Activated gamma-delta T cell treated with anti-CD3 and anti-CD28 coated beads, Interleukin-2, amount 50 U/mL, for 16 hours (primary cell): Measurements from ENCODE around the gene RHPN2.

Source experiments
- DNase-seq: peaks from one replicate; pipeline ENCODE4 v3.0.0-alpha.2; 2020; ENCODE audit warnings: low read depth

The RHPN2 gene

GRCh38 chr19:33064792-33065550, at the start of gene RHPN2:
Gene RHPN2 (minus strand): TSS chr19:33064888. CDS start chr19:33064852, 36 bp downstream.
- no peak for DNase-seq

DNA sequence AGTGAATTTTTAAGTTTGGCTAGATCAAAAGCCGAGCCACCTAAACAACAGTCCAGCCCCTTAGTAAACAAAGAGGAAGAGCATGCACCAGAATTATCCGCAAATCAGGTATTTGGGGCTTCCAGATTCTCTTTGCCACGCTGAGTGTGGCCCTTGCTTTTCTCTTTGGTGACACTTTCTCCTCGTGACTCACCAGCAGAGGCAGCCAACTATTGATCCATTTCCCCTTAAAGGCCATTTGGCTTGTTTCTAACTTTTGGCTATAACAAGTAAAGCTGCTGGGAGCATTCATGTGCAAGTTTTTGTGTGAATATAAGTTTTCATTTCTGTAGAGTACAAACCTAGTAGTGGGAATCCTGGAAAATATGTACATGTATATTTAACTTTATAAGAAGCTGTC, 49.6 kb upstream of the RHPN2 start:
- DNase-seq, result no peak

- DNase-seq, result no peak
Observed at GRCh38 chr19:33111587-33111986, 46.9 kb upstream of the RHPN2 start.

DNA sequence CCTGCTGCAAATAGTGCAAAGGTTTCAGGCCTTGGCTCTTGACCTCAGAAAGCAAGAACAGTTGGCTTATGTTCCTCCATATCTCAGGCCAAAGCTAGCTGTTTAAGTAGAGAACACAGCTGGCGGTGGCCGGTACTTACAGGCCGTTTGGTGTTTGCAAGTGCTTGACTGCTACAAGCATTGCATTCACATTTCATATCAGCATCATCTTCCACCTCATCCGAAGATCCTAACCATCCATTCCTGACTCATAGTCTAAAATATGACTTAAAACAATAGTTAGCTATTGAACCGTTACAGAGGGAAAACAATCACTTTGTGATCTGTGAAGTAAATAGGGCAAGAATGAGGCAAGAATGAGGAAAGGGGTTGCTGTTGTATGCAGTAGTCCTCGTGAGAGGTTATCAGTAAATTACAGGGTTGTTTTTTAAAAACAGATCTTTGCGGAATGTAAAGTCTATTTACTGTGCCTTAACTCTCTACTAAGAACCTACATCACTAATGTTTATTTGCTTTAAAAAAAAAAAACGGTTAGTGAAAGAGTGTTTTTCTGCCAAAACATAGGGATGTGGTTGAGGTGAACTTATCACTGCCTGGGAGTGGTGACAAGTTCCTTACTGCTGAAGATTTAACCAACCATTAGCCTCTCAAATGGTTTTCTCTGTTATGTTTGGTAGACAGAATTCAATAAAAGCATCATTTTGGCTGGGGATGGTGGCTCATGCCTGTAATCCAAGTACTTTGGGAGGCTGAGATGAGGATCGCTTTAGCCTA, 45.6 kb upstream of the RHPN2 start:
- DNase-seq, result no peak

GRCh38 chr19:33108161-33108560, 43.5 kb upstream of the RHPN2 start:
- no peak for DNase-seq

DNA sequence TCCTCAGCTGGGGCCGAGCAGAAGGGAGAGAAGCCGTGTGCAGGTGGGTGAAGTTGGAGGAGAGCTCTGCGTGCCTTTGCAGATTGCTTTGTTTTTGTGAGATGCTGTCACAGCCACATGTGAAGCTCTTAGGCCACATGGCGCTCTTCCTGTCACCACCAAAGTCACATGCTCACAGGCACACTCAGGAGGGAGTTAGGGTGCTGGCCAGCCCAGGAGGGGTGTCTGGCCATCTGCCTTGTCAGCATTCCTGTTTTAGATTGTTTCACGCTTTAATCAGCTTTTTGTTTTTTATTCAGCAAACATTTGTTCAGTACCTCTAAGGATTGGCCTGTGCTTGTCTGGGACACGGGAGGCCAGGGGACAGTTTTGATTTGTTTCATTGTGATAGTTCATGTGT, 38.2 kb upstream of the RHPN2 start:
- no peak for DNase-seq

DNA sequence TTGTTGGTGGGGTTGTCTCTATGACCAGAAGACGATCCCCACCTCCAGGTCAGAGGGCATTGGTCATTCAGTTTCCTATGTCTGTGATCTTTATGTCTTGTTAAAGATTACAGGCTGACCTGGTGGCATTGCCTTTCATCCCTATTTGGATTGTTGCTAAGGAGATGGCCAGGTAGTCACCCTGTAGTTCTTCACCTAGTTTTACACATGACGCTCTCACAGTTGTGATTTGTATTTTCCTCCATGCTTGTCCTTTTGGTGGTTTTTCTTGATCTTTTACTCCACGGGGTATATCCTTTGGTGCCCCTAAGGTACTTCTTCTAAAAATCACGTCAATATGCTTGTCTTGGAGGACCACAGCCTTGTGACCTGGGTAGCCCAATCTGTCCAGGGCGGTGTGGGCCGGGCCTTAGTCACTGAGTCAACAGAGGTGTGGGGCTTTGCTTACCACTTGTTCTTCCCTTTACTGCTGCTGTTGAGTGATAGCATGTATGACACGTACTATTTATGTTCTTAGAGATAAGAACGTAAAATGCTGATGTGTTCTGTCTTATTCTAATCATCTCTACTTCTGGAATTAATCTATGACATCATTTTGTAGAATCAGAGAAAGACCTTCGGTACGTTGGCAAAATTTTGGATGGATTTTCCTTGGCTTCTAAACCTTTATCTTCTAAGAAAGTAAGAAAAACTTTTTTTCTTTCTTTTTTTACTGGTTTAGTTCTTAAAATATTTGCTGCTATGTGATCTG, 36.4 kb upstream of the RHPN2 start:
- DNase-seq, result no peak

- no peak for DNase-seq
Observed at GRCh38 chr19:33098055-33098534, 33.4 kb upstream of the RHPN2 start.

GRCh38 chr19:33096005-33096404, 31.3 kb upstream of the RHPN2 start:
- no peak for DNase-seq

DNA sequence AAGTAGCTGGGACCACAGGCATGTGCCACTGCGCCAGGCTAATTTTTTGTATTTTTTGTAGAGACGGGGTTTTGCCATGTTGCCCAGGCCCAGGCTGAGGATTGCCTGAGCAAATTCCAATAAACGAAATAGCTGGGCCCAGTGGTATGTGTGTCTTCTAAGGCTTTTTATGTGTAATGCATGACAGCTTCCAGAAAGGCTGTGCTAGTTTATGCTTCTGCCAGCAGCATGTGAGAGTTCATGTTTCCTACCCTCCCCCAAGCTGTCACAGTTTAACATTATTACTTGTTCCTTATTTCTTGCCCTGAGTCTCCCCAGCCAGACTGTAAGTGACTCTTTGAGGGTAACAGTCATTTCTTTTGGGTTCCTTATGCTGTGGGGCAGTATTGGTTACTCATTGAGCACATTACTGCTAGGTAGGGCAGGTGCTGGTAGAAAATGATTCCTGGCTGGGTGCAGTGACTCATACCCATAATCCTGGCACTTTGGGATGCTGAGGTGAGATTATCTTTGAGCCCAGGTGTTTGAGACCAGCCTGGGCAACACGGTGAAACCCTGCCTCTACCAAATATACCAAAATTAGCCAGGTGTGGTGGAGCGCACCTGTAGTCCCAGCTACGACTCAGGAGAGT, 29.9 kb upstream of the RHPN2 start:
- no peak for DNase-seq

- no peak for DNase-seq
Observed at GRCh38 chr19:33093420-33094210, 28.9 kb upstream of the RHPN2 start.

GRCh38 chr19:33090179-33090578, 25.5 kb upstream of the RHPN2 start:
- DNase-seq, result no peak

DNA sequence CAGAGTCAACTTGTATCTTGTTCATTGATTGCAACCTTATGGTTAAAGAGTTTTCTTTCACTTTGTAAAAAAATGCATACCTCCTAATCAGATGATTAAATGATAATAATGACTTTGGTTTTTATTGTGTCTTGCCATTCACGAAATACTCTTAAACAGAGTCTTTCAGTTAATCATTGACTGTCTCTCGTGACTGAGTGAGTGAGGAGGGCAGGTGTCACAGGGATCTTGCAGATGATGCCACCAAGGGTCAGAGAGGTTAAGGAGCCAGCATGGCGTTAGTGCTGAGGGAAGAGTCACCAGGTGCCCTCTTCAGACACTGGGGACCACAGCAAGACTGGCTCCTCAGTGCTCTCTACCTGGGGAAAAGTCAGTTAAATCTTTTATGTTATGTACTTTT, 24.3 kb upstream of the RHPN2 start:
- DNase-seq, result no peak

GRCh38 chr19:33086955-33087354, 22.3 kb upstream of the RHPN2 start:
- DNase-seq, result no peak

- DNase-seq, result no peak
Observed at GRCh38 chr19:33085570-33086128, 21.0 kb upstream of the RHPN2 start.

- DNase-seq, result peak; percentile 79
Observed at GRCh38 chr19:33080761-33081681, 16.3 kb upstream of the RHPN2 start, which contains the start of gene GPATCH1. Gene GPATCH1 (plus strand): TSS chr19:33081181. CDS start chr19:33081194, 13 bp downstream.

DNA sequence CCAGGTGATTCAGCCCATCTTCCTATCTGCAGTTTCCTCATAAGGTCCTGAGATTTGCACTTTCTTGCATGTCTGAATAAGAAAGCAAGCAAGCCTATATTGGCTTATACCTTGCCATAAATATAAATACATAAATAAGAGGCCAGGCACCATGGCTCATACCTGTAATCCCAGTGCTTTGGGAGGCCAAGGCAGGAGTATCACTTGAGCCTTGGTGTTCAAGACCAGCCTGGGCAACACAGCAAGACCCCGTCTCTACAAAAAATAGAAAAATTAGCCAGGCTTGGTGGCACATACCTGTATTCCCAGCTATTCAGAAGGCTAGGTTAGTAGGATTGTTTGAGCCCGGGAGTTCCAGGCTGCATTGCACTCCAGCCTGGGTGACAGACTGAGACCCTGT, 10.8 kb upstream of the RHPN2 start:
- DNase-seq, result no peak

DNA sequence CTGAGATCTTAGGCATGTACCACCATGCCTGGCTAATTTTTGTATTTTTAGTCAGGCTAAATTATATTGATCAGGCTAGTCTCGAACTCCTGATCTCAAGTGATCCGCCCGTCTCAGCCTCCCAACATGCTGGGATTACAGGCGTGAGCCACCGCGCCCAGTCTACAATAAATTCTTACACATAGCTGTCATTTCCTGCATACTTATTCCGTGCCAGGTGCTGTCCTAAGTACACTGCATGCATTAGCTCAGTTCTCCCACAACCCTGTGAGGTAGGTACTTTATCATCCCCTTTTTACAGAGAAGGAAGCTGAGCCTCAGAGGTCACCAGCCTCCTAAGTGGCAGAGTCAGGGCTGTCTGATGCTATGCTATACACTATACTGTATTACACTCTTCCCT, 7.2 kb upstream of the RHPN2 start:
- no peak for DNase-seq

- DNase-seq, result no peak
Observed at GRCh38 chr19:33067121-33067520, 2.4 kb upstream of the RHPN2 start.

DNA sequence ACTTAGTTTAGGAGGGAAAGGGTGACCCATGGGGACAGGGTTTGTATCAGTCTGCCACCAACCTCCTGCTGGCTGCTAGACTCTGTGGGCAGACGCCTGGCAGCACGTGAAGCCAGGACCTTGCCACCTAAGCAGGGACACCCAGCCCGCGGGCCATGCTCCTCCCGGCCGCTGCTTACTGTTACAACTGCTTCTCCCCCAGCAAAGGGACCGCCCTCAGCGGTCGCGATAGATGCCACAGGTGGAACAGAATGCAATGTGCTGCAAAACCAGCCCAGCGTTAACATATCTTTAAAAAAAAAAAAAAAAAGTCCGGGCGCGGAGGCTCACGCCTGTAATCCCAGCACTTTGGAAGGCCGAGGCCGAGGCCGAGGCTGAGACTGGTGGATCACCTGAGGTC, 1.9 kb upstream of the RHPN2 start:
- no peak for DNase-seq
